Liver (tissue), 9 donors: ENCODE measurements around the gene RTEL1. TPM values are rescaled to one million over a fixed set of nuclear protein-coding genes. Genes with fewer than 3 reads are reported as not detected.

Experiments
- DNase-seq: peaks from one replicate; pipeline ENCODE4 v3.0.0-alpha.2; 2017; ENCODE audit warnings: low spot score
- H3K27ac ChIP-seq, 2 donors: one replicate each; pipeline ENCODE4 v1.7.0; 2013; ENCODE audit warnings: inconsistent platforms in 2 of 2, low read length in 2 of 2, control low read depth in 1 of 2, low read depth in 1 of 2, mild to moderate bottlenecking in 1 of 2
- H3K27me3 ChIP-seq, 4 donors: one replicate each; pipeline versions ENCODE4 v1.6.1 to v1.7.0; 2013; ENCODE audit warnings: low read length in 3 of 4, inconsistent platforms in 1 of 4, mild to moderate bottlenecking in 1 of 4, moderate library complexity in 1 of 4; ENCODE audit not compliant: control insufficient read depth in 4 of 4, insufficient read depth in 4 of 4
- H3K36me3 ChIP-seq, 4 donors: one replicate each; pipeline versions ENCODE4 v1.6.1 to v1.7.0; 2013; ENCODE audit warnings: low read length in 3 of 4, mild to moderate bottlenecking in 3 of 4, low read depth in 1 of 4, moderate library complexity in 1 of 4; ENCODE audit not compliant: control insufficient read depth in 4 of 4, insufficient read depth in 3 of 4
- H3K4me1 ChIP-seq, 4 donors: one replicate each; pipeline versions ENCODE4 v1.6.1 to v1.7.0; 2013; ENCODE audit warnings: low read length in 3 of 4, mild to moderate bottlenecking in 3 of 4, moderate library complexity in 1 of 4; ENCODE audit not compliant: control insufficient read depth in 4 of 4, insufficient read depth in 4 of 4
- H3K4me3 ChIP-seq, 3 donors: one replicate each; pipeline versions ENCODE4 v1.6.1 to v1.7.0; 2013; ENCODE audit warnings: low read length in 3 of 3, control low read depth in 1 of 3, low read depth in 1 of 3, mild to moderate bottlenecking in 1 of 3
- H3K9ac ChIP-seq, 2 donors: one replicate each; pipeline ENCODE4 v1.7.0; 2013; ENCODE audit warnings: low read length in 2 of 2, mild to moderate bottlenecking in 2 of 2, moderate library complexity in 2 of 2, control low read depth in 1 of 2, low read depth in 1 of 2
- H3K9me3 ChIP-seq, 4 donors: one replicate each; pipeline versions ENCODE4 v1.6.1 to v1.7.0; 2013; ENCODE audit warnings: low read length in 3 of 4; ENCODE audit not compliant: control insufficient read depth in 4 of 4
- CTCF ChIP-seq: fragments of 150-350 bp; IDR thresholded peaks from 2 replicates; pipeline ENCODE4 v1.5.1; 2017; ENCODE audit warnings: improper control_type of control experiment, low read depth, low read length; ENCODE audit not compliant: missing input control
- FOXA2 ChIP-seq: IDR thresholded peaks from 2 replicates; pipeline ENCODE4 v1.6.1; 2016; ENCODE audit warnings: antibody characterized with exemption
- HNF4A ChIP-seq, 2 donors: conservative IDR thresholded peaks; 2 replicates each; pipeline ENCODE4 v1.6.1; 2016; ENCODE audit warnings: antibody characterized with exemption in 2 of 2, mild to moderate bottlenecking in 2 of 2
- HNF4G ChIP-seq: IDR thresholded peaks from 2 replicates; pipeline ENCODE4 v1.6.1; 2016; ENCODE audit warnings: antibody characterized with exemption
- JUND ChIP-seq, 2 donors: IDR thresholded peaks; 2 replicates each; pipeline ENCODE4 v1.6.1; 2016; ENCODE audit warnings: antibody characterized with exemption in 2 of 2
- NR2F2 ChIP-seq: IDR thresholded peaks from 2 replicates; pipeline ENCODE4 v1.6.1; 2016; ENCODE audit warnings: antibody characterized with exemption
- RAD21 ChIP-seq, 2 donors: IDR thresholded peaks; 2 replicates each; pipeline ENCODE4 v1.6.1; 2016; ENCODE audit warnings: antibody characterized with exemption in 2 of 2, mild to moderate bottlenecking in 2 of 2
- REST ChIP-seq: IDR thresholded peaks from 2 replicates; pipeline ENCODE4 v1.6.1; 2016; ENCODE audit warnings: antibody characterized with exemption, mild to moderate bottlenecking
- SP1 ChIP-seq: IDR thresholded peaks from 2 replicates; pipeline ENCODE4 v1.6.1; 2018; ENCODE audit warnings: antibody characterized with exemption, mild to moderate bottlenecking
- YY1 ChIP-seq: IDR thresholded peaks from 2 replicates; pipeline ENCODE4 v1.6.1; 2016; ENCODE audit warnings: antibody characterized with exemption, mild to moderate bottlenecking
- WGBS: extraction: QIAGEN DNeasy Blood & Tissue Kit; methylation state at CpG from one replicate; pipeline ENCODE4 v1.1.7; 2013; 5-methylcytosine and 5-hydroxymethylcytosine counted together
- polyA plus RNA-seq, 2 donors: library from polyadenylated mRNA; stranded (reverse) in 1 of 2; unstranded in 1 of 2; fragments of 200-250 nt in 1 of 2; fragments of >200 nt in 1 of 2; fragmentation: Nextera tagmentation in 1 of 2; extraction: Ambion mirVana in 1 of 2; gene quantifications; one replicate each; pipeline versions ENCODE4 v1.2.1 to v1.2.3, GENCODE V29; 2013 to 2015
- total RNA-seq, 2 donors: library from RNA; depleted of rRNA; stranded (reverse); fragments of >200 nt; gene quantifications; one replicate each; pipeline ENCODE4 v1.2.3, GENCODE V29; 2014
- TF ChIP-seq, protein P1 (sequence below): IDR thresholded peaks from 2 replicates; pipeline ENCODE4 v1.6.1; 2016; ENCODE audit warnings: antibody characterized with exemption
- TF ChIP-seq, protein P2 (sequence below): IDR thresholded peaks from 2 replicates; pipeline ENCODE4 v1.6.1; 2016; ENCODE audit warnings: antibody characterized with exemption
- donor health status: healthy.
- donor health status: healthy.
- donor health status: healthy.
- donor health status: healthy.
- donor health status: healthy.

RTEL1 gene
- total and polyA plus RNA-seq, 4 donors: 3.7 to 16.9 (median 7.4) TPM

DNA sequence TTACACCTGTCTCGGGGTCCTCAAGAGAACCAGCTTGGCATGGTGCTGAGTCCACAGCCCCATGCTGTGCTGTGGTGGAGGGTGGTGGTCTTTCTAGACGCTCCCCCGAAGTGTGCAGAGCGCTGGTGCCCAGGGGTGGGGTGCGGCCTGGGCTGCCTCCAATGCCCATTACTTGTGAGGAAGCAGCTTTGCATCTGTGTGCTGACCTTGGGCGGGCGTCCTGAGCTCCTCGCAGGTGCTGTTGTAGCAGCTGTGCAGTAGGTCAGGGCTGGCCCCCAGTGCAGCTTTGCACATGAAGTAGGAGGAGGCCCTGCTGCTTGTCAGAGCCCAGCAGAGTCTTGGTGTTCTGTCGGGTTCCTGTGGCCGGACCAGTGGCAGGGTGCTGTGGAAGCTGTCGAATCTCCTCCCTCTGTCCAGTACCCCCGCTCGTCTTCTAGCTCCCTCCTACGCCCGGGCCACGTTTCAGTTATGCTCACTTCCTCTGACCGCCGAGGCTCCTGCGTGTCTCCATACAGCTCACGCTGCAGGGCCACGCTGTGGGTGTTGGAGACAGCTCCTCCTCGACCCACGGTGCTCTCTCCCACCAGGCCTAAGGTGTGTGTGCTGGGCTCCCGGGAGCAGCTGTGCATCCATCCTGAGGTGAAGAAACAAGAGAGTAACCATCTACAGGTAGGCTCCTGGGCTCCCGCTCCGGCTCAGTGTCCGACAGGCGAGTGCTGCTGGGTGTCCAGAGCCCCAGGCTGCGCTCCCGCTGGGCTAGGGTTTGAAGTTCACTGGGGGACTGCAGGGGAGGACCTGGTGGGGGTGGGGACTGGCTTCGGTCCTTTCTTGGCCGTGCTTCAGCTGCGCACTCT lies 4.1 kb downstream of the RTEL1 start:
- DNase-seq: no peak
- peaks cover 2 to 30% (median 14%) of the 10 kb centered on the region in 4 donors for H3K36me3 ChIP-seq

More for the DNA sequence above, 4.1 kb downstream of the RTEL1 start:
- Histone ChIP-seq H3K9me3 (no peaks in the 10 kb centered on the region), H3K9ac (no peak overlapping the region), H3K27me3 (no peaks in the 10 kb centered on the region), H3K27ac (no peak overlapping the region), H3K4me3 (no peak overlapping the region), H3K4me1 (peaks cover 3 to 19% (median 16%) of the 10 kb centered on the region in 4 donors)
- 95% methylated on average over 33 of the region's 33 CpGs for WGBS
- TF ChIP-seq SP1: no peak
- TF ChIP-seq, protein P1, sequence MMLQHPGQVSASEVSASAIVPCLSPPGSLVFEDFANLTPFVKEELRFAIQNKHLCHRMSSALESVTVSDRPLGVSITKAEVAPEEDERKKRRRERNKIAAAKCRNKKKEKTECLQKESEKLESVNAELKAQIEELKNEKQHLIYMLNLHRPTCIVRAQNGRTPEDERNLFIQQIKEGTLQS: no peak
- no peak for TF ChIP-seq HNF4A (conservative IDR thresholded peaks at IDR 0.05)
- no peak for TF ChIP-seq FOXA2
- no peak for TF ChIP-seq YY1
- no peak for TF ChIP-seq RAD21 (IDR thresholded peaks at IDR 0.05)
- TF ChIP-seq HNF4G: no peak
- TF ChIP-seq NR2F2: no peak
- TF ChIP-seq CTCF: no peak
- no peak for TF ChIP-seq REST
- TF ChIP-seq JUND (IDR thresholded peaks at IDR 0.05): no peak
- TF ChIP-seq, protein P2, sequence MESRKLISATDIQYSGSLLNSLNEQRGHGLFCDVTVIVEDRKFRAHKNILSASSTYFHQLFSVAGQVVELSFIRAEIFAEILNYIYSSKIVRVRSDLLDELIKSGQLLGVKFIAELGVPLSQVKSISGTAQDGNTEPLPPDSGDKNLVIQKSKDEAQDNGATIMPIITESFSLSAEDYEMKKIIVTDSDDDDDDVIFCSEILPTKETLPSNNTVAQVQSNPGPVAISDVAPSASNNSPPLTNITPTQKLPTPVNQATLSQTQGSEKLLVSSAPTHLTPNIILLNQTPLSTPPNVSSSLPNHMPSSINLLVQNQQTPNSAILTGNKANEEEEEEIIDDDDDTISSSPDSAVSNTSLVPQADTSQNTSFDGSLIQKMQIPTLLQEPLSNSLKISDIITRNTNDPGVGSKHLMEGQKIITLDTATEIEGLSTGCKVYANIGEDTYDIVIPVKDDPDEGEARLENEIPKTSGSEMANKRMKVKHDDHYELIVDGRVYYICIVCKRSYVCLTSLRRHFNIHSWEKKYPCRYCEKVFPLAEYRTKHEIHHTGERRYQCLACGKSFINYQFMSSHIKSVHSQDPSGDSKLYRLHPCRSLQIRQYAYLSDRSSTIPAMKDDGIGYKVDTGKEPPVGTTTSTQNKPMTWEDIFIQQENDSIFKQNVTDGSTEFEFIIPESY: no peak
